Gastrocnemius medialis (tissue), 4 donors: ENCODE results near the gene AGPAT3.

Experiments
- POLR2A ChIP-seq, 2 donors: fragments of 450-650 bp; IDR thresholded peaks; one replicate each; pipeline ENCODE4 v1.6.1; 2017; ENCODE audit warnings: antibody characterized with exemption in 2 of 2, mild to moderate bottlenecking in 2 of 2, moderate library complexity in 2 of 2
- TF ChIP-seq, protein P1 (sequence below), 5 experiments: fragments of 450-650 bp in 3 of 5; fragments of 200-600 bp in 2 of 5; sonication (generic) in 2 of 5; IDR thresholded peaks in 4 of 5; conservative IDR thresholded peaks in 1 of 5; 1 replicate in 4 of 5; 2 replicates in 1 of 5; pipeline ENCODE4 v1.5.1; 2016 to 2019; ENCODE audit warnings: antibody characterized with exemption in 5 of 5, mild to moderate bottlenecking in 3 of 5, moderate library complexity in 3 of 5

DNA sequence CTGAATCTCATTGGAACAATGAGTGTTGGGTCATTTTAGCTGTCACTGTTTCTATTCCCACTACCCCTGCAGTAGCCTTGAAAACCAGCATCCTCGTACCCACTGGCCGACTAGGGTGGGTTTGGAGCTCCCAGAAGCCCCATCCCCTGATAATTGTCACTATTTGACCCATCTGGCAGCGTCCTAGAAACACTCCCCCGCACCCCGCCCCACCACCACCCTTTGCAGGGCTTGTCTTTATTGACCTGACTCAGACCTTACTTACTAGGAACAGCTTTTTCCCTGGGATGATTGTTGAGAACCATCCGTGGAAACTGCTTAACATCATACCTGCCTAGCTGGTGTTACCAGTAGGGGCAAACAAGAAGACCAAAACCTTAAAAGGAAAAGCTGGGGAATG is 28.4 kb upstream of the AGPAT3 start:
- TF ChIP-seq, protein P1, sequence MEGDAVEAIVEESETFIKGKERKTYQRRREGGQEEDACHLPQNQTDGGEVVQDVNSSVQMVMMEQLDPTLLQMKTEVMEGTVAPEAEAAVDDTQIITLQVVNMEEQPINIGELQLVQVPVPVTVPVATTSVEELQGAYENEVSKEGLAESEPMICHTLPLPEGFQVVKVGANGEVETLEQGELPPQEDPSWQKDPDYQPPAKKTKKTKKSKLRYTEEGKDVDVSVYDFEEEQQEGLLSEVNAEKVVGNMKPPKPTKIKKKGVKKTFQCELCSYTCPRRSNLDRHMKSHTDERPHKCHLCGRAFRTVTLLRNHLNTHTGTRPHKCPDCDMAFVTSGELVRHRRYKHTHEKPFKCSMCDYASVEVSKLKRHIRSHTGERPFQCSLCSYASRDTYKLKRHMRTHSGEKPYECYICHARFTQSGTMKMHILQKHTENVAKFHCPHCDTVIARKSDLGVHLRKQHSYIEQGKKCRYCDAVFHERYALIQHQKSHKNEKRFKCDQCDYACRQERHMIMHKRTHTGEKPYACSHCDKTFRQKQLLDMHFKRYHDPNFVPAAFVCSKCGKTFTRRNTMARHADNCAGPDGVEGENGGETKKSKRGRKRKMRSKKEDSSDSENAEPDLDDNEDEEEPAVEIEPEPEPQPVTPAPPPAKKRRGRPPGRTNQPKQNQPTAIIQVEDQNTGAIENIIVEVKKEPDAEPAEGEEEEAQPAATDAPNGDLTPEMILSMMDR (IDR thresholded peaks at IDR 0.05 in 4 of 5, conservative IDR thresholded peaks at IDR 0.05 in 1 of 5): no peak
- TF ChIP-seq POLR2A (IDR thresholded peaks at IDR 0.05): no peak
